Measurements from ENCODE around the gene ZBED6. TPM values are rescaled to one million over a fixed set of nuclear protein-coding genes. Genes with fewer than 3 reads are reported as not detected.
A peak's percentile ranks its signal among the peaks of the same experiment; 100 is the strongest.

Gene ZBED6
- total RNA-seq, 1 donor from 2014 or later = 6.9 TPM

DNA sequence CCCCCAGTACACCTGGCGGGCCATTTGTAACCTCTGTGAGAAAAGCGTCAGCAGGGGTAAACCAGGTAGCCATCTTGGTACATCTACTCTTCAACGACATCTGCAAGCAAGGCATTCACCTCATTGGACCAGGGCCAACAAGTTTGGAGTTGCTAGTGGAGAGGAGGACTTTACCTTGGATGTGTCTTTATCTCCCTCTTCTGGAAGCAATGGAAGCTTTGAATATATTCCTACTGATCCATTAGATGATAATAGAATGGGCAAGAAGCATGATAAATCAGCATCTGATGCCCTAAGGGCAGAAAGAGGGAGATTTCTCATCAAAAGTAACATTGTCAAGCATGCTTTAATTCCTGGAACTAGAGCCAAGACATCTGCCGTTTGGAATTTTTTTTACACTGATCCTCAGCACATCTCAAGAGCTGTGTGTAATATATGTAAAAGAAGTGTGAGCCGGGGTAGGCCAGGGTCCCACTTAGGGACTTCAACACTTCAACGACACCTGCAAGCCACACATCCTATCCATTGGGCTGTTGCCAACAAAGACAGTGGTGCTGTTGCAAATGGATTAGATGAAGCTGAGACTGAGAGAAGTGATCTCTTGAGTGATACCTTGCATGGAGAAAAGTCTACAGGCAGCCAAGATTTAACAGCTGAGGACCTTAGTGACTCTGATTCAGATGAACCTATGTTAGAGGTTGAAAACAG is 2.7 kb downstream of the ZBED6 start:
- peaks cover 34% of the 10 kb centered on the region for H3K36me3 ChIP-seq
- TF ChIP-seq EZH2 (IDR thresholded peaks at IDR 0.05) (no peak), EZH2phosphoT487 (IDR thresholded peaks at IDR 0.05) (no peak)
- TF ChIP-seq, protein P1, sequence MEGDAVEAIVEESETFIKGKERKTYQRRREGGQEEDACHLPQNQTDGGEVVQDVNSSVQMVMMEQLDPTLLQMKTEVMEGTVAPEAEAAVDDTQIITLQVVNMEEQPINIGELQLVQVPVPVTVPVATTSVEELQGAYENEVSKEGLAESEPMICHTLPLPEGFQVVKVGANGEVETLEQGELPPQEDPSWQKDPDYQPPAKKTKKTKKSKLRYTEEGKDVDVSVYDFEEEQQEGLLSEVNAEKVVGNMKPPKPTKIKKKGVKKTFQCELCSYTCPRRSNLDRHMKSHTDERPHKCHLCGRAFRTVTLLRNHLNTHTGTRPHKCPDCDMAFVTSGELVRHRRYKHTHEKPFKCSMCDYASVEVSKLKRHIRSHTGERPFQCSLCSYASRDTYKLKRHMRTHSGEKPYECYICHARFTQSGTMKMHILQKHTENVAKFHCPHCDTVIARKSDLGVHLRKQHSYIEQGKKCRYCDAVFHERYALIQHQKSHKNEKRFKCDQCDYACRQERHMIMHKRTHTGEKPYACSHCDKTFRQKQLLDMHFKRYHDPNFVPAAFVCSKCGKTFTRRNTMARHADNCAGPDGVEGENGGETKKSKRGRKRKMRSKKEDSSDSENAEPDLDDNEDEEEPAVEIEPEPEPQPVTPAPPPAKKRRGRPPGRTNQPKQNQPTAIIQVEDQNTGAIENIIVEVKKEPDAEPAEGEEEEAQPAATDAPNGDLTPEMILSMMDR (IDR thresholded peaks at IDR 0.05) = no peak
- peaks cover 51% of the 10 kb centered on the region for H3K36me3 Mint-ChIP-seq
- peaks cover 24% of the 10 kb centered on the region for H4K20me1 ChIP-seq (ENCODE audit: low read depth)
- H3K9me3 Mint-ChIP-seq = peaks cover 46% of the 10 kb centered on the region
- H3K9ac ChIP-seq = no peak overlapping the region
- H3K27me3 Mint-ChIP-seq (ENCODE audit: insufficient read depth, low read depth) = peaks cover 2% of the 10 kb centered on the region
- no peak overlapping the region for H3K27ac Mint-ChIP-seq
- no peak overlapping the region for H3K4me3 ChIP-seq
- H2AFZ ChIP-seq (replicated peaks) = no peak overlapping the region
- no peaks in the 10 kb centered on the region for H3K9me3 ChIP-seq (ENCODE audit: low read depth)
- no peaks in the 10 kb centered on the region for H3K27me3 ChIP-seq
- peaks cover 19% of the 10 kb centered on the region for H3K4me1 Mint-ChIP-seq
- H3K4me3 Mint-ChIP-seq = peak overlapping the region; percentile 97
- DNase-seq (ENCODE audit: low spot score) = no peak
- H3K27ac ChIP-seq = no peak overlapping the region
- H3K4me2 ChIP-seq = no peak overlapping the region
- peaks cover 11% of the 10 kb centered on the region for H3K4me1 ChIP-seq
- H3F3A ChIP-seq (ENCODE audit: low read depth) = peaks cover 14% of the 10 kb centered on the region
- peaks cover 72% of the 10 kb centered on the region for H3K79me2 ChIP-seq (ENCODE audit: low read depth)

DNA sequence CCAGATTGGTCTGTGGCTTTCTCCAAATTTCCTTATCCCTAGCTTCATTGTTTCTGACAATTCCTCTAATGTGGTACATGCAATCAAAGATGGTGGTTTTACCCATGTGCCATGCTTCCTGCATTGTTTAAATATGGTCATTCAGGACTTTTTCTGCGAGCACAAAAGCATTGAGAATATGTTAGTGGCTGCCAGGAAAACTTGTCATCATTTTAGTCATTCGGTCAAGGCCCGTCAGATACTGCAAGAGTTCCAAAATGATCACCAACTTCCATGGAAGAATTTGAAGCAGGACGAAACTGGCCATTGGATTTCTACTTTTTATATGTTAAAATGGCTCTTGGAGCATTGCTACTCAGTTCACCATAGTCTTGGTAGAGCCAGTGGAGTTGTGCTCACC is 3.7 kb downstream of the ZBED6 start:
- Histone ChIP-seq H2AFZ (replicated peaks) (no peak overlapping the region), H3K36me3 (peaks cover 42% of the 10 kb centered on the region), H3K9ac (no peak overlapping the region), H4K20me1 (ENCODE audit: low read depth) (peaks cover 29% of the 10 kb centered on the region), H3K79me2 (ENCODE audit: low read depth) (peaks cover 82% of the 10 kb centered on the region), H3K4me2 (no peak overlapping the region), H3K4me1 (peaks cover 11% of the 10 kb centered on the region), H3K27me3 (no peaks in the 10 kb centered on the region), H3K4me3 (no peak overlapping the region), H3K27ac (no peak overlapping the region), H3F3A (ENCODE audit: low read depth) (peaks cover 14% of the 10 kb centered on the region), H3K9me3 (ENCODE audit: low read depth) (no peaks in the 10 kb centered on the region)
- TF ChIP-seq EZH2 (IDR thresholded peaks at IDR 0.05) (no peak), EZH2phosphoT487 (IDR thresholded peaks at IDR 0.05) (no peak)
- TF ChIP-seq, protein P1 (IDR thresholded peaks at IDR 0.05) = no peak
- DNase-seq (ENCODE audit: low spot score) = no peak
- peaks cover 52% of the 10 kb centered on the region for H3K9me3 Mint-ChIP-seq
- no peaks in the 10 kb centered on the region for H3K27me3 Mint-ChIP-seq (ENCODE audit: insufficient read depth, low read depth)
- H3K27ac Mint-ChIP-seq = no peak overlapping the region
- H3K4me3 Mint-ChIP-seq = no peak overlapping the region
- peaks cover 58% of the 10 kb centered on the region for H3K36me3 Mint-ChIP-seq
- peaks cover 19% of the 10 kb centered on the region for H3K4me1 Mint-ChIP-seq

DNA sequence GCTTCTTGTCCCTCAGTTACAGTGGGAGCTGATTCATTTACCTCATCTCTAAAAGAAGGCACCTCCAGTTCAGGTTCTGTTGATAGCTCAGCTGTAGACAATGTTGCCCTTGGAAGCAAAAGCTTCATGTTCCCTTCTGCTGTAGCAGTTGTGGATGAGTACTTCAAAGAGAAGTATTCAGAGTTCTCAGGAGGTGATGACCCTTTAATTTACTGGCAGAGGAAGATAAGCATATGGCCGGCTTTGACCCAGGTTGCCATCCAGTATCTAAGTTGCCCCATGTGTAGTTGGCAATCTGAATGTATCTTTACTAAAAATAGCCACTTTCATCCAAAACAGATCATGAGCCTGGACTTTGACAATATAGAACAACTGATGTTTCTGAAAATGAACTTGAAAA is 4.5 kb downstream of the ZBED6 start:
- Mint-ChIP-seq H3K36me3 (peaks cover 64% of the 10 kb centered on the region), H3K4me1 (peaks cover 16% of the 10 kb centered on the region)
- H4K20me1 ChIP-seq (ENCODE audit: low read depth) = peaks cover 36% of the 10 kb centered on the region

More for the DNA sequence above, 4.5 kb downstream of the ZBED6 start:
- Histone ChIP-seq H3K36me3 (peaks cover 42% of the 10 kb centered on the region), H3K9ac (no peak overlapping the region), H3K4me3 (no peak overlapping the region), H3K9me3 (ENCODE audit: low read depth) (no peaks in the 10 kb centered on the region), H3K27ac (no peak overlapping the region), H3K79me2 (ENCODE audit: low read depth) (peaks cover 90% of the 10 kb centered on the region), H3K4me1 (peaks cover 10% of the 10 kb centered on the region), H2AFZ (replicated peaks) (no peak overlapping the region), H3K4me2 (no peak overlapping the region), H3F3A (ENCODE audit: low read depth) (peaks cover 14% of the 10 kb centered on the region), H3K27me3 (no peaks in the 10 kb centered on the region)
- no peak overlapping the region for H3K27ac Mint-ChIP-seq
- no peak for DNase-seq (ENCODE audit: low spot score)
- no peaks in the 10 kb centered on the region for H3K27me3 Mint-ChIP-seq (ENCODE audit: insufficient read depth, low read depth)
- peaks cover 54% of the 10 kb centered on the region for H3K9me3 Mint-ChIP-seq
- H3K4me3 Mint-ChIP-seq = no peak overlapping the region
- TF ChIP-seq, protein P1 (IDR thresholded peaks at IDR 0.05) = no peak
- TF ChIP-seq EZH2phosphoT487 (IDR thresholded peaks at IDR 0.05) = no peak
- no peak for TF ChIP-seq EZH2 (IDR thresholded peaks at IDR 0.05)
